NCI-H2081 treated with DMSO at 0.1 percent for 48 hours (cell line): ENCODE measurements around the gene SLITRK3.
A peak's percentile ranks its signal among the peaks of the same experiment; 100 is the strongest.
"Not testable (repeated sequence)": the region's sequence is repeated elsewhere in the genome, so short reads cannot be mapped to it uniquely, and the experiment has no call there.

ENCODE experiments used
- DNase-seq: peaks from one replicate; lab custom pipeline; 2025; lab: John Stamatoyannopoulos, UW

SLITRK3 gene

GRCh38 chr3:165192610-165193192 lies 3.5 kb downstream of the SLITRK3 start:
- no peak for DNase-seq

GRCh38 chr3:165191491-165191890 lies 4.7 kb downstream of the SLITRK3 start:
- no peak for DNase-seq

GRCh38 chr3:165188452-165188851 lies 7.7 kb downstream of the SLITRK3 start:
- no peak for DNase-seq

- peak; percentile 71 for DNase-seq
These were observed 10.4 kb downstream of the SLITRK3 start for GRCh38 chr3:165185707-165186327.

GRCh38 chr3:165181556-165181955 lies 14.6 kb downstream of the SLITRK3 start:
- no peak for DNase-seq

- no peak for DNase-seq
These were observed 25.9 kb downstream of the SLITRK3 start for GRCh38 chr3:165170236-165170635.

- no peak for DNase-seq
These were observed 26.8 kb downstream of the SLITRK3 start for GRCh38 chr3:165169368-165169767.

GRCh38 chr3:165162883-165163282 lies 33.3 kb downstream of the SLITRK3 start:
- no peak for DNase-seq

- no peak for DNase-seq
These were observed 36.3 kb downstream of the SLITRK3 start for GRCh38 chr3:165159760-165160421.

- no peak for DNase-seq
These were observed 38.2 kb downstream of the SLITRK3 start for GRCh38 chr3:165158011-165158410.

GRCh38 chr3:165156757-165157420 lies 39.3 kb downstream of the SLITRK3 start:
- DNase-seq = no peak

- no peak for DNase-seq
These were observed 47.2 kb downstream of the SLITRK3 start for GRCh38 chr3:165148876-165149441.

- no peak for DNase-seq
These were observed 51.9 kb downstream of the SLITRK3 start for GRCh38 chr3:165144271-165144670.

- not testable (repeated sequence) for DNase-seq
These were observed 56.3 kb downstream of the SLITRK3 start for GRCh38 chr3:165139918-165140317.
